H9 (cell line): ENCODE measurements around the gene NCOA5. TPM values are rescaled to one million over a fixed set of nuclear protein-coding genes. Genes with fewer than 3 reads are reported as not detected.

Experiments used
- DNase-seq: peaks from one replicate; pipeline ENCODE4 v3.0.0-alpha.2; 2017
- H2AFZ ChIP-seq: one replicate; pipeline ENCODE4 v1.6.1; 2013; ENCODE audit warnings: mild to moderate bottlenecking, low read length, control low read depth, moderate library complexity
- H2AK5ac ChIP-seq: 2 replicates; pipeline ENCODE4 v1.6.1; 2013; ENCODE audit warnings: low read length, control low read depth, mixed read lengths; ENCODE audit not compliant: insufficient read length
- H2BK120ac ChIP-seq: one replicate; pipeline ENCODE4 v1.6.1; 2013; ENCODE audit warnings: low read depth, mild to moderate bottlenecking, low read length, control low read depth, inconsistent platforms; ENCODE audit not compliant: poor library complexity, severe bottlenecking
- H2BK12ac ChIP-seq: 2 replicates; pipeline ENCODE4 v1.6.1; 2013; ENCODE audit warnings: low read length, control low read depth, mixed read lengths, low read depth; ENCODE audit not compliant: insufficient read length
- H2BK15ac ChIP-seq: 2 replicates; pipeline ENCODE4 v1.6.1; 2013; ENCODE audit warnings: low read depth, low read length, control low read depth
- H2BK20ac ChIP-seq: one replicate; pipeline ENCODE4 v1.6.1; 2013; ENCODE audit warnings: low read depth, mild to moderate bottlenecking, low read length, control low read depth, inconsistent platforms; ENCODE audit not compliant: poor library complexity, severe bottlenecking
- H2BK5ac ChIP-seq: 2 replicates; pipeline ENCODE4 v1.6.1; 2013; ENCODE audit warnings: low read length, control low read depth, mixed read lengths; ENCODE audit not compliant: insufficient read length
- H3K14ac ChIP-seq: 2 replicates; pipeline ENCODE4 v1.6.1; 2013; ENCODE audit warnings: low read length, control low read depth; ENCODE audit not compliant: insufficient read depth
- H3K18ac ChIP-seq: 2 replicates; pipeline ENCODE4 v1.6.1; 2013; ENCODE audit warnings: low read depth, mild to moderate bottlenecking, mixed read lengths, low read length, control low read depth; ENCODE audit not compliant: insufficient read length
- H3K23ac ChIP-seq: 2 replicates; pipeline ENCODE4 v1.6.1; 2013; ENCODE audit warnings: low read length, control low read depth, mixed read lengths, low read depth; ENCODE audit not compliant: insufficient read length
- H3K23me2 ChIP-seq: 2 replicates; pipeline ENCODE4 v1.6.1; 2013; ENCODE audit warnings: low read depth, mild to moderate bottlenecking, mixed read lengths, low read length, control low read depth; ENCODE audit not compliant: insufficient read length, poor library complexity, severe bottlenecking
- H3K27ac ChIP-seq: 2 replicates; pipeline ENCODE4 v1.5.1; 2013; ENCODE audit warnings: low read length, control low read depth, mixed read lengths, low read depth; ENCODE audit not compliant: insufficient read length
- H3K27me3 ChIP-seq: 2 replicates; pipeline ENCODE4 v1.6.1; 2013; ENCODE audit warnings: low read length, control low read depth, inconsistent platforms; ENCODE audit not compliant: insufficient read depth
- H3K4ac ChIP-seq: 2 replicates; pipeline ENCODE4 v1.6.1; 2013; ENCODE audit warnings: low read depth, mild to moderate bottlenecking, control low read depth, inconsistent platforms, low read length, moderate library complexity
- H3K4me1 ChIP-seq: 2 replicates; pipeline ENCODE4 v1.6.1; 2013; ENCODE audit warnings: low read length, control low read depth, inconsistent platforms; ENCODE audit not compliant: insufficient read depth
- H3K4me2 ChIP-seq: 2 replicates; pipeline ENCODE4 v1.6.1; 2013; ENCODE audit warnings: low read length, control low read depth, mixed read lengths; ENCODE audit not compliant: insufficient read length, insufficient read depth
- H3K56ac ChIP-seq: 2 replicates; pipeline ENCODE4 v1.6.1; 2013; ENCODE audit warnings: low read depth, mild to moderate bottlenecking, mixed read lengths, low read length, control low read depth; ENCODE audit not compliant: insufficient read length
- H3K79me1 ChIP-seq: 2 replicates; pipeline ENCODE4 v1.6.1; 2013; ENCODE audit warnings: low read depth, mild to moderate bottlenecking, moderate library complexity, low read length, control low read depth, inconsistent platforms; ENCODE audit not compliant: insufficient read depth, poor library complexity, severe bottlenecking
- H3K79me2 ChIP-seq: 2 replicates; pipeline ENCODE4 v1.6.1; 2013; ENCODE audit warnings: low read length, control low read depth, inconsistent platforms; ENCODE audit not compliant: insufficient read depth
- H3K9ac ChIP-seq: 2 replicates; pipeline ENCODE4 v1.6.1; 2013; ENCODE audit warnings: low read length, control low read depth, mixed read lengths; ENCODE audit not compliant: insufficient read length; ENCODE audit errors: extremely low read depth
- H3K9me3 ChIP-seq: one replicate; pipeline ENCODE4 v1.6.1; 2013; ENCODE audit warnings: low read depth, low read length, inconsistent platforms; ENCODE audit not compliant: control insufficient read depth
- H3T11ph ChIP-seq: one replicate; pipeline ENCODE4 v1.6.1; 2013; ENCODE audit warnings: mild to moderate bottlenecking, low read length, control low read depth, inconsistent platforms
- H4K20me1 ChIP-seq: one replicate; pipeline ENCODE4 v1.6.1; 2013; ENCODE audit not compliant: control insufficient read depth, insufficient read length, insufficient read depth
- H4K5ac ChIP-seq: 2 replicates; pipeline ENCODE4 v1.6.1; 2013; ENCODE audit warnings: low read depth, mild to moderate bottlenecking, mixed read lengths, low read length, control low read depth; ENCODE audit not compliant: insufficient read length
- H4K8ac ChIP-seq: replicated peaks from 2 replicates; pipeline ENCODE4 v1.6.1; 2013; ENCODE audit warnings: low read length, control low read depth, mixed read lengths, low read depth; ENCODE audit not compliant: insufficient read length
- H4K91ac ChIP-seq: 2 replicates; pipeline ENCODE4 v1.6.1; 2013; ENCODE audit warnings: low read depth, mild to moderate bottlenecking, moderate library complexity, mixed read lengths, low read length, control low read depth; ENCODE audit not compliant: insufficient read length
- H3K27ac Mint-ChIP-seq, 3 experiments: 2 replicates in 2 of 3; 3 replicates in 1 of 3; pipeline ENCODE4 v1.8.0; 2020 to 2021; ENCODE audit warnings: mixed read lengths in 3 of 3, mild to moderate bottlenecking in 1 of 3, moderate library complexity in 1 of 3
- H3K27me3 Mint-ChIP-seq: 2 replicates; pipeline ENCODE4 v1.8.0; 2021; ENCODE audit warnings: low read depth, mild to moderate bottlenecking, moderate library complexity, mixed read lengths
- H3K36me3 Mint-ChIP-seq, 3 experiments: 2 replicates in 2 of 3; 3 replicates in 1 of 3; pipeline ENCODE4 v1.8.0; 2020 to 2021; ENCODE audit warnings: low read depth in 3 of 3, mixed read lengths in 3 of 3; ENCODE audit not compliant: insufficient read depth in 1 of 3
- H3K4me1 Mint-ChIP-seq, 2 experiments: 2 replicates each; pipeline ENCODE4 v1.8.0; 2020; ENCODE audit warnings: mixed read lengths in 2 of 2
- H3K4me3 Mint-ChIP-seq, 2 experiments: 2 replicates in 1 of 2; 3 replicates in 1 of 2; pipeline ENCODE4 v1.8.0; 2020 to 2021; ENCODE audit warnings: mild to moderate bottlenecking in 2 of 2, mixed read lengths in 2 of 2, moderate library complexity in 1 of 2
- H3K9me3 Mint-ChIP-seq, 2 experiments: 2 replicates in 1 of 2; 3 replicates in 1 of 2; pipeline ENCODE4 v1.8.0; 2020; ENCODE audit warnings: mild to moderate bottlenecking in 2 of 2, mixed read lengths in 2 of 2, moderate library complexity in 1 of 2
- CTCF ChIP-seq: fragments of 200-600 bp; sonication (generic); conservative IDR thresholded peaks from 3 replicates; pipeline ENCODE4 v1.8.0; 2021; ENCODE audit warnings: antibody characterized with exemption, mild to moderate bottlenecking
- WGBS: extraction: QIAGEN DNeasy Blood & Tissue Kit; methylation state at CpG from one replicate; pipeline ENCODE4 v1.1.7; 2013; ENCODE audit warnings: missing lambda C conversion rate, low lambda C conversion rate, mixed read lengths; ENCODE audit not compliant: insufficient read length; ENCODE audit errors: extremely low coverage; 5-methylcytosine and 5-hydroxymethylcytosine counted together
- total RNA-seq: library from RNA; stranded (reverse); gene quantifications from 2 replicates; pipeline ENCODE4 v1.2.1, GENCODE V29; 2021

Gene NCOA5
- total RNA-seq, 1 experiment from 2014 or later: 55.7 TPM

- no peak overlapping the region for H4K8ac ChIP-seq
- no peaks in the 10 kb centered on the region for H3K79me2 ChIP-seq
- no peak overlapping the region for H3K9ac ChIP-seq
- H3K23ac ChIP-seq: no peak overlapping the region
- H4K20me1 ChIP-seq: peaks cover under 1% of the 10 kb centered on the region
- no peak overlapping the region for H3T11ph ChIP-seq
- no peaks in the 10 kb centered on the region; the same call in 1 of the 2 replicates for H3K4me1 ChIP-seq
- no peak overlapping the region for H2BK15ac ChIP-seq
- no peak overlapping the region for H3K27ac ChIP-seq
- no peaks in the 10 kb centered on the region for H3K9me3 ChIP-seq
- no peak for DNase-seq
- no peak overlapping the region for H4K91ac ChIP-seq
- no peak overlapping the region for H3K4me2 ChIP-seq
- H3K4ac ChIP-seq: no peak overlapping the region
- H3K36me3 Mint-ChIP-seq: no peaks in the 10 kb centered on the region
- no peak overlapping the region for H3K27ac Mint-ChIP-seq
- H3K18ac ChIP-seq: no peak overlapping the region
- peaks cover 13 to 38% of the 10 kb centered on the region in 2 experiments for H3K4me1 Mint-ChIP-seq
- no peak for TF ChIP-seq CTCF
- peaks cover 88% of the 10 kb centered on the region for H3K27me3 Mint-ChIP-seq
- H3K4me3 Mint-ChIP-seq: no peak overlapping the region
- no CpG with 5 or more reads among the region's 6 CpGs for WGBS
- no peak overlapping the region for H2BK120ac ChIP-seq
- H2BK20ac ChIP-seq: no peak overlapping the region
- no peaks in the 10 kb centered on the region for H3K9me3 Mint-ChIP-seq
- no peak overlapping the region for H2AFZ ChIP-seq
- H3K23me2 ChIP-seq: peaks cover 4% of the 10 kb centered on the region
- no peak overlapping the region for H3K14ac ChIP-seq
- H2BK12ac ChIP-seq: no peak overlapping the region
- no peaks in the 10 kb centered on the region for H3K79me1 ChIP-seq
- no peak overlapping the region for H2BK5ac ChIP-seq
- H2AK5ac ChIP-seq: no peak overlapping the region
- no peak overlapping the region for H3K56ac ChIP-seq
- H3K27me3 ChIP-seq: peaks cover 39% of the 10 kb centered on the region
- no peak overlapping the region for H4K5ac ChIP-seq
These were observed 54.0 kb downstream of the NCOA5 start for GRCh38 chr20:46035713-46036112.
